Lung (tissue), 12 donors: ENCODE measurements around the gene ATP5MG. TPM values are rescaled to one million over a fixed set of nuclear protein-coding genes. Genes with fewer than 3 reads are reported as not detected.
A peak's percentile ranks its signal among the peaks of the same experiment; 100 is the strongest.

Experiments
- ATAC-seq: fragments of 200-7000 bp; cut with Tn5 transposase; one replicate; pipeline ENCODE4 v1.9.1; 2020; ENCODE audit warnings: moderate number of reproducible peaks; ENCODE audit not compliant: insufficient read depth, low FRiP score
- DNase-seq, 3 donors: peaks; one replicate each; pipeline ENCODE4 v3.0.0-alpha.2; 2013 to 2017
- H3K27ac ChIP-seq, 2 donors: one replicate each; pipeline ENCODE4 v1.5.1; 2013; ENCODE audit warnings: mild to moderate bottlenecking in 2 of 2, moderate library complexity in 2 of 2, control low read depth in 1 of 2, inconsistent platforms in 1 of 2, low read depth in 1 of 2, low read length in 1 of 2
- H3K27me3 ChIP-seq, 3 donors: one replicate each; pipeline ENCODE4 v1.5.1; 2013; ENCODE audit warnings: low read length in 2 of 3; ENCODE audit not compliant: control insufficient read depth in 3 of 3, insufficient read depth in 3 of 3
- H3K36me3 ChIP-seq, 4 donors: one replicate each; pipeline ENCODE4 v1.5.1; 2013; ENCODE audit warnings: low read length in 4 of 4, mild to moderate bottlenecking in 1 of 4, moderate library complexity in 1 of 4; ENCODE audit not compliant: control insufficient read depth in 4 of 4, insufficient read depth in 4 of 4
- H3K4me1 ChIP-seq, 5 donors: one replicate each; pipeline ENCODE4 v1.5.1; 2013; ENCODE audit warnings: low read length in 5 of 5, mild to moderate bottlenecking in 2 of 5, moderate library complexity in 1 of 5; ENCODE audit not compliant: control insufficient read depth in 5 of 5, insufficient read depth in 5 of 5
- H3K4me3 ChIP-seq: one replicate; pipeline ENCODE4 v1.5.1; 2013; ENCODE audit warnings: mild to moderate bottlenecking, control low read depth, moderate library complexity
- H3K9ac ChIP-seq, 2 donors: one replicate each; pipeline ENCODE4 v1.5.1; 2013; ENCODE audit warnings: low read length in 2 of 2, control low read depth in 1 of 2; ENCODE audit not compliant: insufficient read depth in 1 of 2
- H3K9me3 ChIP-seq, 4 donors: one replicate each; pipeline ENCODE4 v1.5.1; 2013; ENCODE audit warnings: low read length in 3 of 4, mild to moderate bottlenecking in 1 of 4, moderate library complexity in 1 of 4; ENCODE audit not compliant: control insufficient read depth in 4 of 4, insufficient read depth in 3 of 4
- WGBS, 2 donors: extraction: QIAGEN DNeasy Blood & Tissue Kit; methylation state at CpG; one replicate each; pipeline ENCODE4 v1.1.7; 2013; 5-methylcytosine and 5-hydroxymethylcytosine counted together
- polyA plus RNA-seq, 2 donors: library from polyadenylated mRNA; stranded (reverse); fragments of 200-250 nt; gene quantifications; one replicate each; pipeline ENCODE4 v1.2.1, GENCODE V29; 2013
- total RNA-seq, 2 donors: library from RNA; depleted of rRNA in 1 of 2; stranded (reverse); fragments of >200 nt in 1 of 2; gene quantifications; one replicate each; pipeline ENCODE4 v1.2.1, GENCODE V29; 2014 to 2021
- TF ChIP-seq, protein P1 (sequence below): IDR thresholded peaks from 2 replicates; pipeline ENCODE4 v1.5.1; 2012; ENCODE audit warnings: mild to moderate bottlenecking; ENCODE audit errors: control extremely low read depth, extremely low read depth
- donor health status: control.
- donor health status: control.
- donor health status: Bipolar disorder and iron deficiency.
- donor health status: healthy.
- donor health status: DM: yes; HTN: yes; CAD: no.

The ATP5MG gene
- total and polyA plus RNA-seq, 4 donors = 50.4 to 367 (median 120) TPM

DNA sequence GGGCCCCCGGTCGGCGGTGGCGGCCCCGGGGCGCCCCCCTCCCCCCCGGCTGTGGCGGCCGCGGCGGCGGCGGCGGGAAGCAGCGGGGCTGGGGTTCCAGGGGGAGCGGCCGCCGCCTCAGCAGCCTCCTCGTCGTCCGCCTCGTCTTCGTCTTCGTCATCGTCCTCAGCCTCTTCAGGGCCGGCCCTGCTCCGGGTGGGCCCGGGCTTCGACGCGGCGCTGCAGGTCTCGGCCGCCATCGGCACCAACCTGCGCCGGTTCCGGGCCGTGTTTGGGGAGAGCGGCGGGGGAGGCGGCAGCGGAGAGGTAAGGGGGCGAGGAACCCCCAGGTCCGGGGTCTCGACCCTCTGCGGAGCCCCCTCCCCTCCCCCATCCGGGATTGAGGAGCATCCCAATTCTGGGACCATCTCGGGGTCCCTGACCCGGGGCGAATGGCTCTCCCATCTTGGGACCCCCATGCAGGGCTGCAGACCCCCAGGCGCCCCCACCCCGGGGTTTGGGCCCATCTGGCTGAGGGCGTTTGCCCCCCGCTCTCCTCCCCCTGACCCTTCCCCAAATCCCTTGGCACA is 35.3 kb downstream of the ATP5MG start:
- peak in 2 of 3 donors; percentile 31 to 38 for DNase-seq
- peak overlapping the region; percentile 60 to 76 for H3K9ac ChIP-seq
- peaks cover 0 to 3% (median 0%) of the 10 kb centered on the region in 4 donors for H3K36me3 ChIP-seq
- no peaks in the 10 kb centered on the region for H3K9me3 ChIP-seq
- ATAC-seq = no peak
- H3K27ac ChIP-seq = peak overlapping the region; percentile 84 to 91
- 0 to 1% methylated on average over 21 to 55 of the region's 55 CpGs for WGBS, 2 donors
- H3K4me1 ChIP-seq = peaks cover 4 to 37% (median 9%) of the 10 kb centered on the region in 5 donors
- TF ChIP-seq, protein P1, sequence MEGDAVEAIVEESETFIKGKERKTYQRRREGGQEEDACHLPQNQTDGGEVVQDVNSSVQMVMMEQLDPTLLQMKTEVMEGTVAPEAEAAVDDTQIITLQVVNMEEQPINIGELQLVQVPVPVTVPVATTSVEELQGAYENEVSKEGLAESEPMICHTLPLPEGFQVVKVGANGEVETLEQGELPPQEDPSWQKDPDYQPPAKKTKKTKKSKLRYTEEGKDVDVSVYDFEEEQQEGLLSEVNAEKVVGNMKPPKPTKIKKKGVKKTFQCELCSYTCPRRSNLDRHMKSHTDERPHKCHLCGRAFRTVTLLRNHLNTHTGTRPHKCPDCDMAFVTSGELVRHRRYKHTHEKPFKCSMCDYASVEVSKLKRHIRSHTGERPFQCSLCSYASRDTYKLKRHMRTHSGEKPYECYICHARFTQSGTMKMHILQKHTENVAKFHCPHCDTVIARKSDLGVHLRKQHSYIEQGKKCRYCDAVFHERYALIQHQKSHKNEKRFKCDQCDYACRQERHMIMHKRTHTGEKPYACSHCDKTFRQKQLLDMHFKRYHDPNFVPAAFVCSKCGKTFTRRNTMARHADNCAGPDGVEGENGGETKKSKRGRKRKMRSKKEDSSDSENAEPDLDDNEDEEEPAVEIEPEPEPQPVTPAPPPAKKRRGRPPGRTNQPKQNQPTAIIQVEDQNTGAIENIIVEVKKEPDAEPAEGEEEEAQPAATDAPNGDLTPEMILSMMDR = no peak
- no peaks in the 10 kb centered on the region for H3K27me3 ChIP-seq
- peak overlapping the region; percentile 89 for H3K4me3 ChIP-seq

DNA sequence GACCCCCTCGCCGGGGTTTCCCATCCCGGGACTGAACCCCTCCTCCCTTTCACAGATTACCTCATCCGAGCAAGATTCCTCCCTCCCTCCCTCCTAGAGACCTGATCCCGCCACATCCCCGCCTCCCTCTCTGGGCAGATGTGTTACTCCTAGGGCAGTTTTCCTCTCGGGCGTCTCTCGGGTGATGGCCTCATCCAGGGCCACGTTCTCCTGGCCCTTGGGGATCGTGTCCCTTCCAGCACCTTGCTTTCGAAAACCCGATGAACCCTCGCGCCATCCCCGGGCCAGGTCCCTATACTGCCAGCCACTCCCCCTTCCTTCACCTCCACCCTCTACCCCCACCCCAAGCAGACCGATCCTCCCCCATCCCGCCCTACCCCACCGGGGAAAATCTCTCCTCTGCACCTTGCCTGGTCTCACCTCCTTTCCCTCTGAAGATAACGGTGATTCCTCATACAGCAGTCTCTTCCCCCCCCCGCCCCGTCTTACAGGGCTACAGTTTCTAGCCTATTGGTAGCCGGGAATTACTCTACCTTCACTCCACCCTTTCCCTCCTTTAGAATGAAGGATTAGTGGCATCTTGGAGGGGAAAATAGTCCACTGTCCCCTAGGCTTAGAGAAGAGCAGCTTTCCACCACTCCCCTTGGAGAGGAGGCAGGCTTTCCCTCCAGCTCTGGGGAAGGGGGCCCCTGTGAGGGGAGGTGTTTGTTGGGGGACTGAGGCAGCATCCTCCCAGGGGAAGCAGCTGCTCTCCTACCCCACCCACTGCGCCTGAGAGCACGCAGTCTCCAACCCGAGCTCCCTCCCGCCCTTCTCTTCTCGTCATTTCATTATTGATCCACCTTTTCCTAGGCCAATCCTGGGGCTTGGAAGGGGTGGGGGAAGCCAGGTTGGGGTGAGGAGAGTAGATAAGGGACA is 36.1 kb downstream of the ATP5MG start:
- Histone ChIP-seq H3K4me1 (peaks cover 11 to 44% (median 13%) of the 10 kb centered on the region in 5 donors), H3K9me3 (no peaks in the 10 kb centered on the region), H3K27ac (peak overlapping the region; percentile 84 to 91), H3K9ac (peak overlapping the region; percentile 67 to 76), H3K36me3 (peaks cover 0 to 3% (median 0%) of the 10 kb centered on the region in 4 donors), H3K4me3 (peak overlapping the region; percentile 89), H3K27me3 (no peaks in the 10 kb centered on the region)
- no peak for ATAC-seq
- 0 to 1% methylated on average over 27 to 28 of the region's 28 CpGs for WGBS, 2 donors
- TF ChIP-seq, protein P1 = no peak
- DNase-seq = peak; percentile 69 to 71 (median 71)

DNA sequence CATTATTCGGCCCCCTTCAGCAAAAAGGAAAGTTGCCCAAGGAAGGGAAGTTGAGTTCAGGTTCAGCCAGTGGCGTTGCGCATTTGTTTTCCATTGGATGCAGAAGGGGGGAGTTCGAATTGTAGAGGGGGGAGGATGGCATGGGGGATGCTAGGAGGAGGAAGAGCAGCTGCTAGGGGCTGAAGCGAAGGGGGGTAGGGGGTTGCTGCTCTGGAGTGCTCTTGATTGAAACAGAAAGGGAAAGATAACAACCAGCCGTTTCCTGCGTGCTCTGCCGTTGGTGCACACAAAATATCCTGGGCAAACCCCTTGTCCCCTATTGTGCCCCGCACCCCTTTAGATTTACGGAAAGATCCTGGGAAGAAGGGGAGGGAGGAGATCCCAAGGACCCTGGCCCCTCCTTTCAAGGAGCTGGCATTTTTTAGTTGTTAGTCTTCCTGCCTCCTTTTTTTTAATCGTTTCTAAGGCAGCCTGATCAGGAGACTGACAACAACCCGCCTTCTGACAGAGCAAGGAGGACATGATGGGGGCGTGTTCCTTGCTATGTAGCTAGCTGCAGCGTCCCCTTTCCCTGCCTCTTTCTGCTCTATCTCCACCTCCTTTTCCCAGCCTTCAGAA is 37.0 kb downstream of the ATP5MG start:
- peak; percentile 82 to 92 (median 91) for DNase-seq
- TF ChIP-seq, protein P1 = no peak
- no peaks in the 10 kb centered on the region for H3K27me3 ChIP-seq
- H3K9ac ChIP-seq = peak overlapping the region; percentile 67 to 76
- no peak for ATAC-seq
- peak overlapping the region; percentile 89 for H3K4me3 ChIP-seq
- H3K36me3 ChIP-seq = peaks cover 0 to 3% (median 0%) of the 10 kb centered on the region in 4 donors
- WGBS, 2 donors = 0 to 1% methylated on average over 14 of the region's 14 CpGs
- H3K9me3 ChIP-seq = no peaks in the 10 kb centered on the region
- H3K4me1 ChIP-seq = peaks cover 11 to 44% (median 13%) of the 10 kb centered on the region in 5 donors
- H3K27ac ChIP-seq = peak overlapping the region in 1 of 2 donors; percentile 75
